ENCODE measurements around the gene TRIM26.
"Not testable (repeated sequence)": the region's sequence is repeated elsewhere in the genome, so short reads cannot be mapped to it uniquely, and the experiment has no call there.

TRIM26 gene

DNA sequence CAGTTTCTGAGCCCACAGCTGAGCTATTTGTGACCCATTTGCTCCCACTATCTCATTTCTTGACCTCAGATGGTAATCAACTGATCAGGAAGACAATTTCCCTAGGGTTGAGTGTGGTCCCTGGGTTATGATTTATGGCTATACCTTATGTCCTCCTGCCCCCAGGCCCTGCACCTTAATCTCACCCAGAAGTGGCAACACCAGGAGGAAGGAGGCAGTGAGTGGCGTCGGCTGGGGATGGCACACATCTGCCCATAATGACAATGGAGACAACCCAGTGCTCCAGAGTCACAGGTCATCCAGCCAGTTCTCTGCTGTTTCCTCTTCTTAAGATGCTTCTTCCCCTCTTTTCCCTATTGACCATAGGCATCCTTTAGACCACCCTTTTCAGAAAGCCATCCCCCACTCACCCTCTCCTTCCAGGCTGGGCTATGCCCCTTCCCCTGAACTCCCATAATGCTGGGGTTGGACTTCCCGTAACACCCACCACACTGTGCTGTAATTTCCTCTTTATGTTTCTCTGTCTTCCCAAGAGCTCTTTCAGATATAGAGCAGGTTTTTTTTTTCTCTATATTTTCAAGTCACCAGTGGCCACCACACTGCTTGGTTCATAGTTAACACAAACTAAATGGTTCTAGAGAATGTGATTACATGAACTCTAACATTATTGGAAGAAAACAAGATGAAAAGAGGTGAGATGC is 60.1 kb downstream of the TRIM26 start:
- DNase-seq = no peak

DNA sequence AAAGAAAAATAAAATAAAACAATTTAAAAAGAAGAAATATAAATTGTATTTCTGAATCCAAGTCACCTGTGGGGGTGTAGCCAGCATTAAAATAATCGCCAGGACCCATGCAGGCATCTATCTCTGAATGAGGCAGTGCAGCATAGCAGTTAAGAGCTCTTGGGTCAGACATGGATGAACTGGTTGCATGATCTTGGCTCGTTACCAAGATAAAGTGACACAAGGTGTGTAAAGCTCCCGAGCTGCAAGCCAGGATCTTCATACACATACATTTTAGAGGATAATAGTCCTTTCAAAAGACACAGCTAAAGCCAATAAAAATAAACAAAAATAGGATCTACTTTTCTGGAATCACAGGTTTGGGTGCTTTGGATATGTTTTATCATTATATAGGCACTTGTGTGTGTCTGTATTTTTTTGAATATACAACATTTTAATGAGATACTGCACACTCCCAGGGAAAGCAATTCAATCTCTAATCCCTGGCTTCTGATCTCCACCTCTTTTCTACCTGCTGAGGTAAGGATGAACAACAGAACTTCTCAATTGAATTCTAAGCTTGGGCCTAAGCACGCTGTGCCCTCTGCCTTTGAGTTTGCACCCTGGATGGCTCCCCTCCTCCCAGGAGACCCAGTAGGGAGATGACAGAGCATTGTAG is 61.1 kb downstream of the TRIM26 start:
- no peak for DNase-seq

DNA sequence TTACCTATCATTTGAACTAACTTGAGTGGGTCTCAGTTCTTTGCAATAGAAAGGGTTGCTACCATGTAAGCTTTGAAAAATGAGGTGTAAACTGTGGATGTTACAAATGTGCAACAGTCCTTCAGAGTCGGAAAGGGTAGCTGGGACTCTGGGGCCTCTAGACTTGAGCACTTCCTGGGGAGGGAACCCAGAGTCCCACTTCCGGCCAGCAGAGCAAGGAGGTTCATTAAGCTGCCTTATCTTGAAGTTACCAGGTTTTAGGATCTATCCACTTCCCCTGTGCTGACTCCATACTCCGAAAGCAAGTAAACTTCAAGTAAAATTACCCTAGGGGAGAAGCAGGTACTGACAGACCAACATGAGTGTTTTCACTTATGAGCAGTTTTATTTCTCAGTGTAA is 61.6 kb downstream of the TRIM26 start:
- no peak for DNase-seq

DNA sequence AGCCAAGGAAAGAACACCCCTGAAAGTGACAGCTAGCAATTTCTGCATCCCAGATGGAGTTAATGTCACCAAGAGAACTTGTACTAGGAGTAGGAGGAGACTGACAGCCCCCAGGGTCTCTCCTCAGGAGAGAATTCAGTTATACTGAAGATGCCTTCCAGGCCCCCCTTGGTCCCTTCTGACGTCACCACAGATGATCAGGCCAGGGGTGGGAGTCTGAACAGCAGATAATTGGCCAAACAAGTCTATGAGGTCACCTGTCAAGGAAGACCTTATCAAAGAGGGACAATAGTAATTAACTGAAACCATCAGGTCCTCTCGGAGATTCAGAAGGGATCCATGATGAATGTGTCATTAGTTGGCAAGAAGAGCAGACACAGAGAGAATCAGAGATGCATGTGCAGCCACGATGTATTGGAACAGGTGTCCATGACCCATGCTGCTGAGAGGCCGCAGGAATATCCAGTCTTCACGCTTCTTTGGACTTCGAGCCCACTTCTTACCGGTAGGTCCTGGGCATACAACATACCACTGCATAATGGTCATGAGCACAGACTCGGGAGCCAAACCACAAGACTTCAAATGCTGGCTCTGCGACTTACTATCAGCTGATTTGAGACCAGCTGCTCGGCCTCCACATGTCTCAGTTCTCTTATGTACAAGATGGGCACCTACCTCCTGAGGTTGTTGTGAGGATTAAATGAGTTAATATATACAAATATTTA is 62.4 kb downstream of the TRIM26 start:
- no peak for DNase-seq

DNA sequence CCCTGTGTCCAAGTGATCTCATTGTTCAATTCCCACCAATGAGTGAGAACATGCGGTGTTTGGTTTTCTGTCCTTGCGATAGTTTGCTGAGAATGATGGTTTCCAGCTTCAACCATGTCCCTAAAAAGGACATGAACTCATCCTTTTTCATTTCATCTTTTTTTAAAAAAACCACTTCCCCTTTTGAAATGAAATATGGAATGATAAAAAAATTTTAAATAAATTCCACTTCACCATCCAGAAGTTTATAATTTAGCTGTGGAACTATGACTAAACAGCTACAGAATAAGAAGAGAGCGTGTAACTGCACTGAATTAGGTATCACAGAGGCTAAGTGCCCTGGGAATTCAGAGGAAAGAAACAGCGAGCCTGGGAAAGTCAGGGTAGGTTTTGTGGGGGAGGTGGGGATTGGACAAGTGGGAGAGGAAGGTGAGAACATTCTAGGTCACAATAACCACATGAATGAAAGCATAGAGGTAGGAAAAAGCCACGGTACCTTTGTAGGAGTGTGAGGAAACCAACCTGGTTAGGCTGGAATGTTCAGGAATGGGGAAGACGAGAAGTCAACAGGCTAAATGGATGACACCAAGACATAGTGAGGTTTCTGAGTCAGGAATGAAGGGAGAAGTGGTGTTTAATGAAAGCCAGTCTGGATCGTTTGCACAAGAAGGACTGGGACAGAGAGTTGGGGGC is 63.2 kb downstream of the TRIM26 start:
- DNase-seq = no peak

DNA sequence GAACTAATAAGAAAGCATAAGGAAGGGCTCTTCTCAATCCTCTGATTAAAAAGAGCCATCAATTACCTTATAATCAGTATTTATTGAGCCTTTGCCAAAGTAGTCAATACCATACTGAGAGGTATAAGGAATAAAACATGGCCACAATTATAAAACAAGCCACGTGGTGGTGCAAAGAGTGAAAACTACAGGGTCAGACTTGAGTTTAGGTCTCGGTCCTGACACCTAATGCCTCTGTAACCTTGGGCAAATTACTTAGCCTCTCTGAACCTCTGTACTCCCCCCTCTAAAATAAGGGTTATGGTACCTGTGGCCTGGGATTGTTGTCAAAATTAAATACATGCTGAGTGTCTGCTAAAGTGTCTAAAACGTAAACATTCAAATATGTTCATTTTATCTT is 64.0 kb downstream of the TRIM26 start:
- DNase-seq = no peak

DNA sequence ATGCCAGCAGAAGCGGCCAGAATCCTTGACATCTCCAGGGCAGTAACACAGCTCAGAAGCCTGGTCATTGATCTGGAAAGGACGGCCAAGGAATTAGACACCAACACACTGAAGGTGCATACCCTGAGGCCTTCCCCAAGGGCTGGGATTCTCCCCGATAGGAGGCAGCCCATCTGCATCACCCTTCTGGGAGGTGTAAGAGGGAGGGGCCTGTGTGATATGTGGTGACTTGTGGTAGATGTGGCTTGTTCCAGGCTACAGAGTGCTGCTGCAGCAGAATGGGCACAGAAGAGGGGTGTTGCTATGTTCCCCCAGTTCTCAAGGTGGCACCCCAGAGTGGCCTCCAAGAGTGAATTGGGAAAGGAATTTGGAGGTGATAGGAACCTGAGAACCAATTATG is 66.1 kb downstream of the TRIM26 start:
- DNase-seq = no peak

DNA sequence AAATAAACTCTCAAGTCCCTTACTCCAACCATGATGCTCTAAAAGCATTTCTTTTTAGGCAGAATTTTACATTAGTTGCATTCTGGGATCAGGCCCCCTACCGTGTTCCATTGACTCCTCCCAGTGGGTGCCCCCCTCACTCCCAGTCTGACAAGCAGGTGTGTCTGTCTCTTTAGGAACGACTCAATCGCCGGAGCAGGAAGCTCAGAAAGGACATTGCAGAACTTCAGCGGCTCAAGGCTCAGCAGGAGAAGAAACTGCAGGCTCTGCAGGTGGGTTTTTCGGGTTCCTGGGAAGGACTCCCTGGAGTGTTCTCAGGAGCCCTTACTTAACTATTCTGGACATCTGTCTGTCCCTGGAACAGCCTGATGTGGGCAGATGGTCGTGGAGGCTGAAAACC is 67.4 kb downstream of the TRIM26 start:
- no peak for DNase-seq

DNA sequence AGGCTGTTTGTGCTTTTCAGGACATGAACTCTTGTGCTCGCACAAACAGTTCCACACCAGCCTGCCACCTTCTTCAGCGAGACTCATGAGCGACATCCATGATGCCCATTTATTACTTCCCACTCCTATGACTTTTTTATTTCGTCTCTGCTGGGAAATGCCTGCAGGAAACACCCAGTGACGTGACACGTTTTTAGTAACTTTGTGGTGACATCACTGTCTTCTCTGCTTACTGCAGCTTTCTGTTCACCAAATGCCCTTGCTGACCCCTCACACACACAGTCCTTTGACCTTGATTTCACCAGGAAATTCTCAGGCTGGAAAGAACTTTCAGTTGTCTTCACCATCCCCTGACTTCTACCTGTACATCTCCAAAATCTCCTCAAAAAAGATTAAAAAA is 68.4 kb downstream of the TRIM26 start:
- no peak for DNase-seq

DNA sequence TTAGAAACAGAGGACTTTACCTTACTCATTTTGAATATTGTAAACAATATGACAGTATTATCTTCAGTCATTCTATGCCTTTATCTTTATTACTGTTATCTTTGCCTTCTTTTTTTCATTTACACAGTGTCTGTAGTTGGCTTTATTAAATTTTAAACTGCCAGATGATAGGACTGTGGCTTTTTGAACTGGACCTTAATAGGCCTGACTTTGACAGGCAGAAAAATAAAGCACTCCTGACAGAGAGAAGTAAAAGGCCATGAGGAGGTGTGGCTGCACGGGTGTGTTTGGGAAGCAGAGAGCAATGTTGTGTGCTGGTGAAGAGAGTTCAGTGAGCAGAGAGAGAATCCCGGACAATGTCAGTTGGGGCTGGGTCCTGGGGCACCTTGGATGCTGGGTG is 69.4 kb downstream of the TRIM26 start:
- DNase-seq = no peak

DNA sequence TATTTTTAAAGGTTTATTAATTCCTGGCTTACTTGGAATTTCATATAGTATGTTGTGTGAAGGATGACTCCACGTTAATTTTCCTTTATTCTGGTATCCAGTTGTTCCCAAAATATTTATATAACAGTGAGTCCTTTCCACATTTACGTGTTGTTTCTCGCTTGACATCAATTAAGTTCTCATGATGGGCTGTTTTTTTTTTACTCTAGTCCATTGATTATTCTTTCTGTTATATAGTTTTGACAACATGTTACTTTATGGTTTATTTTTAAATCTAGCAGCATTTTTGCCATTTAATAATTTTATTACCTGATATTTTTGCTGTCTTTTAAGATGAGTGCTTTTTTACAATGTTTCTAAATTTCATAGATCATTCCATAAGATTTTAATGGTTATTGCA is 70.5 kb downstream of the TRIM26 start:
- DNase-seq = no peak

DNA sequence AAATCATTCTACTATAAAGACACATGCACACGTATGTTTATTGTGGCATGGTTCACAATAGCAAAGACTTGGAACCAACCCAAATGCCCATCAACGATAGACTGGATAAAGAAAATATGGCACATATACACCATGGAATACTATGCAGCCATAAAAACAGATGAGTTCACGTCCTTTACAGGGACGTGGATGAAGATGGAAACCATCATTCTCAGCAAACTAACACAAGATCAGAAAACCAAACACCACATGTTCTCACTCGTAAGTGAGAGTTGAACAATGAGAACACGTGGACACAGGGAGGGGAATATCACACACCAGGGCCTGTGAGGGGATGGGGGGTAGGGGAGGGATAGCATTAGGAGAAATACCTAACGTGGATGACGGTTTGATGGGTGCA is 73.0 kb downstream of the TRIM26 start:
- not testable (repeated sequence) for DNase-seq

DNA sequence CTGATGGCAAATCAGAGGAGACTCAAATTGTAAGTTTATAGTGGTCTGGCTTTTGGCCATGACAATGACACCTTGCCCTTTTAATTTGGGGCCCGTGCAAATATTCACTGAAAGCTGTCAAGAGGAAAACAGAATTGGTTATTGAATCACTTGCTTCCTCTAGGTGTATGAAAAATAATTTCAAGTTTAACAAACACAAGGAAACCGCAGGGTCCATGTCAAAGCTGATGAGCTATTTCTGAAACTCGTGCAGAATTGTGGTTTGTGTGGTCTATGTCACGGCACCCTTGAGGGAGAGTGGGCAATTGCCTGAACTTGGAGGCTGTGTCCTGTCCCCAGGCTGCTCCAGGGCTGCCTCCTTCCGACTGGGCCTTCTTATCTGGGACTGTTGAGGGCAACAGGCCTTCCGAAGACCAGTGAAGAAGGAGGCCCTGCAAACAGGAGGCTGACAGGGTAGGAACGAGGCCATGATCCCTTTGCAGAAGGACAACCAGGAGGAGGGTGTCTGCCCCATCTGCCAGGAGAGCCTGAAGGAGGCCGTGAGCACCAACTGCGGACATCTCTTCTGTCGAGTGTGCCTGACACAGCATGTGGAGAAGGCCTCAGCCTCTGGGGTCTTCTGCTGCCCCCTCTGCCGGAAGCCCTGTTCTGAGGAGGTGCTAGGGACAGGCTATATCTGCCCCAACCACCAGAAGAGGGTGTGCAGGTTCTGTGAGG is 76.5 kb downstream of the TRIM26 start:
- no peak for DNase-seq

DNA sequence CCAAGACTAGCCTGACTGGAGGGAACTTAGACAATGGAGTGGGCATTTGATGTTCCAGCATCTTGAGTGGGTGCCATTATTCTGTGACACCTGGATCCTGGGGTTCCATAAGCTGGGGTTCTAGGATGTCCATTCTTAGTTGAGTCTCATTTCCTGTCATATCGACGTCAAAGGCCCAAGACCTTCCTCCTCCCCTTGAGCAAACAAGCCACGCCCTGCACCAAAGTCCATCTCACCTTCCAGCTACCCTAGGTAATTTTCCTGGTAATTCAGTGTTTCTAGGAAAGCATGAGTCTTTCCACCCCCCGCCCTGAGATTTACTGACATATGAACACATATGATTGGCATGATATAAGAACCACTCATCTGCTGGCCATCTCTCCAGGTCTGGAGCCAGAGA is 77.4 kb downstream of the TRIM26 start, which contains the start of gene TRIM40:
TSS of gene TRIM40 (plus strand) at position 384 of the 400 bp plus-strand sequence. CDS start 897 bp downstream, outside the sequence.
- no peak for DNase-seq

DNA sequence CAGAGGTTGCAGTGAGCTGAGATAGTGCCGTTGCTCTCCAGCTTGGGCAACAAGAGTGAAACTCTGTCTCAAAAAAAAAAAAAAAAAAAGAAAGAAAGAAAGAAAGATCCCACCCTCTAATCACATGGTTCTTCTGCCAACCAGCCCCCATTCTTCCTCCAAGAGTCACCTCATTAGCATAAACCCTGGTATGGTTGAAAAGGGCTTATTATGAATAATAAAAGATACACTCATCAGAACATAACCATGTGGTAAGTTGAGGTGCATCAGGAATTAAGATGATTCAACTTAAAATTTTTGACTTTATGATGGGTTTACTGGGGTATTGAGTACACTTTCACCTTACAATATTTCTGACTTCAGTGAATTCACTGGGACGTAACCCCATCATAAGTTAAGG is 78.1 kb downstream of the TRIM26 start:
- DNase-seq = no peak

Measured in CD4-positive, alpha-beta T cell treated with Interleukin-17A for 4 hours (primary cell).